ENCODE data around the gene LAD1. TPM values are rescaled to one million over a fixed set of nuclear protein-coding genes. Genes with fewer than 3 reads are reported as not detected.

LAD1 gene
- total and polyA plus RNA-seq, 8 donors, result 11.5 to 37.6 (median 12.0) TPM

GRCh38 chr1:201347498-201348210 is 51.5 kb downstream of the LAD1 start:
- no peak overlapping the region for H3K4me3 ChIP-seq
- H3K27me3 ChIP-seq, result peaks cover 0 to 12% of the 10 kb centered on the region in 2 donors
- H3K36me3 ChIP-seq, result no peaks in the 10 kb centered on the region
- H3K4me1 ChIP-seq, result no peaks in the 10 kb centered on the region
- H3K9me3 ChIP-seq, result no peaks in the 10 kb centered on the region
- DNase-seq, result no peak
- no peak for ATAC-seq
- intact Hi-C loops (cut with DNase I), result no loop called here
- no peak overlapping the region for H3K27ac ChIP-seq
- no peak for TF ChIP-seq CTCF (IDR thresholded peaks at IDR 0.05)

- Histone ChIP-seq H3K27me3 (peaks cover 0 to 12% of the 10 kb centered on the region in 2 donors), H3K27ac (no peak overlapping the region), H3K4me3 (no peak overlapping the region), H3K36me3 (no peaks in the 10 kb centered on the region), H3K9me3 (no peaks in the 10 kb centered on the region), H3K4me1 (no peaks in the 10 kb centered on the region)
- no peak for ATAC-seq
- DNase-seq, result no peak
- TF ChIP-seq CTCF (IDR thresholded peaks at IDR 0.05), result no peak
- intact Hi-C loops (cut with DNase I), result no loop called here
Observed at GRCh38 chr1:201346987-201347386, 52.1 kb downstream of the LAD1 start.

GRCh38 chr1:201346337-201346939 is 52.7 kb downstream of the LAD1 start:
- peak; percentile 30 to 56 for TF ChIP-seq CTCF (IDR thresholded peaks at IDR 0.05)
- H3K27ac ChIP-seq, result no peak overlapping the region
- no peaks in the 10 kb centered on the region for H3K36me3 ChIP-seq
- H3K4me1 ChIP-seq, result no peaks in the 10 kb centered on the region
- ATAC-seq (peak; percentile 78), DNase-seq (peak in 2 of 4 donors; percentile 22 to 31)
- H3K9me3 ChIP-seq, result no peaks in the 10 kb centered on the region
- H3K4me3 ChIP-seq, result no peak overlapping the region
- intact Hi-C loops (cut with DNase I), result no loop called here
- peaks cover 0 to 12% of the 10 kb centered on the region in 2 donors for H3K27me3 ChIP-seq

- no peaks in the 10 kb centered on the region for H3K4me1 ChIP-seq
- TF ChIP-seq CTCF (IDR thresholded peaks at IDR 0.05), result no peak
- H3K36me3 ChIP-seq, result no peaks in the 10 kb centered on the region
- peaks cover 0 to 12% of the 10 kb centered on the region in 2 donors for H3K27me3 ChIP-seq
- no peak overlapping the region for H3K27ac ChIP-seq
- DNase-seq, result no peak
- intact Hi-C loops (cut with DNase I), result no loop called here
- H3K9me3 ChIP-seq, result no peaks in the 10 kb centered on the region
- ATAC-seq, result no peak
- H3K4me3 ChIP-seq, result no peak overlapping the region
Observed at GRCh38 chr1:201345081-201345355, 54.1 kb downstream of the LAD1 start.

GRCh38 chr1:201344206-201345080 is 54.7 kb downstream of the LAD1 start:
- Histone ChIP-seq H3K27me3 (peaks cover 0 to 12% of the 10 kb centered on the region in 2 donors), H3K36me3 (no peaks in the 10 kb centered on the region), H3K27ac (no peak overlapping the region), H3K4me3 (no peak overlapping the region), H3K9me3 (no peaks in the 10 kb centered on the region), H3K4me1 (no peaks in the 10 kb centered on the region)
- no peak for TF ChIP-seq CTCF (IDR thresholded peaks at IDR 0.05)
- intact Hi-C loops (cut with DNase I), result no loop called here
- no peak for ATAC-seq
- no peak for DNase-seq

Data from left lung (tissue), 10 donors.